Tibial nerve (tissue), 4 donors: Measurements from ENCODE around the gene NPHS1. TPM values are rescaled to one million over a fixed set of nuclear protein-coding genes. Genes with fewer than 3 reads are reported as not detected.

Experiments used
- DNase-seq, 2 donors: peaks; one replicate each; pipeline ENCODE4 v3.0.0-alpha.2; 2019; ENCODE audit warnings: low spot score in 2 of 2
- H3K27ac ChIP-seq, 4 donors: fragments of 200-600 bp; sonication (generic) in 3 of 4; one replicate each; pipeline ENCODE4 v1.5.1; 2017 to 2019; ENCODE audit warnings: mild to moderate bottlenecking in 1 of 4
- H3K27me3 ChIP-seq, 2 donors: fragments of 200-600 bp; sonication (generic) in 1 of 2; one replicate each; pipeline versions ENCODE4 v1.5.1 to v1.6.0; 2017 to 2019
- H3K36me3 ChIP-seq, 3 donors: fragments of 200-600 bp; sonication (generic); one replicate each; pipeline ENCODE4 v1.5.1; 2018 to 2019
- H3K4me1 ChIP-seq, 4 donors: fragments of 200-600 bp; sonication (generic) in 3 of 4; one replicate each; pipeline ENCODE4 v1.5.1; 2017 to 2019
- H3K4me3 ChIP-seq, 4 donors: fragments of 200-600 bp; sonication (generic) in 3 of 4; one replicate each; pipeline ENCODE4 v1.5.1; 2017 to 2019; ENCODE audit warnings: mild to moderate bottlenecking in 1 of 4, moderate library complexity in 1 of 4
- H3K9me3 ChIP-seq, 4 donors: fragments of 200-600 bp; sonication (generic) in 3 of 4; one replicate each; pipeline ENCODE4 v1.5.1; 2017 to 2019
- EP300 ChIP-seq, 2 donors: sonication (generic); formaldehyde crosslinking; IDR thresholded peaks; one replicate each; pipeline ENCODE4 v1.6.1; 2017; ENCODE audit warnings: antibody characterized with exemption in 2 of 2, mild to moderate bottlenecking in 1 of 2
- POLR2A ChIP-seq, 2 donors: fragments of 450-650 bp; IDR thresholded peaks; one replicate each; pipeline ENCODE4 v1.6.1; 2017; ENCODE audit warnings: antibody characterized with exemption in 2 of 2, mild to moderate bottlenecking in 2 of 2, moderate library complexity in 2 of 2
- WGBS, 2 donors: methylation state at CpG; one replicate each; pipeline ENCODE4 v1.1.5; 2018; 5-methylcytosine and 5-hydroxymethylcytosine counted together
- total RNA-seq, 4 donors: library from RNA; depleted of rRNA; stranded (reverse); fragments of >200 nt; gene quantifications; one replicate each; pipeline ENCODE4 v1.1.0, GENCODE V29; 2016
- TF ChIP-seq, protein P1 (sequence below), 5 experiments: fragments of 200-600 bp in 3 of 5; fragments of 450-650 bp in 2 of 5; sonication (generic) in 3 of 5; IDR thresholded peaks; one replicate each; pipeline ENCODE4 v1.5.1; 2016 to 2019; ENCODE audit warnings: antibody characterized with exemption in 5 of 5, mild to moderate bottlenecking in 3 of 5, moderate library complexity in 2 of 5

The NPHS1 gene
- total RNA-seq, 4 donors from 2014 or later = not detected

DNA sequence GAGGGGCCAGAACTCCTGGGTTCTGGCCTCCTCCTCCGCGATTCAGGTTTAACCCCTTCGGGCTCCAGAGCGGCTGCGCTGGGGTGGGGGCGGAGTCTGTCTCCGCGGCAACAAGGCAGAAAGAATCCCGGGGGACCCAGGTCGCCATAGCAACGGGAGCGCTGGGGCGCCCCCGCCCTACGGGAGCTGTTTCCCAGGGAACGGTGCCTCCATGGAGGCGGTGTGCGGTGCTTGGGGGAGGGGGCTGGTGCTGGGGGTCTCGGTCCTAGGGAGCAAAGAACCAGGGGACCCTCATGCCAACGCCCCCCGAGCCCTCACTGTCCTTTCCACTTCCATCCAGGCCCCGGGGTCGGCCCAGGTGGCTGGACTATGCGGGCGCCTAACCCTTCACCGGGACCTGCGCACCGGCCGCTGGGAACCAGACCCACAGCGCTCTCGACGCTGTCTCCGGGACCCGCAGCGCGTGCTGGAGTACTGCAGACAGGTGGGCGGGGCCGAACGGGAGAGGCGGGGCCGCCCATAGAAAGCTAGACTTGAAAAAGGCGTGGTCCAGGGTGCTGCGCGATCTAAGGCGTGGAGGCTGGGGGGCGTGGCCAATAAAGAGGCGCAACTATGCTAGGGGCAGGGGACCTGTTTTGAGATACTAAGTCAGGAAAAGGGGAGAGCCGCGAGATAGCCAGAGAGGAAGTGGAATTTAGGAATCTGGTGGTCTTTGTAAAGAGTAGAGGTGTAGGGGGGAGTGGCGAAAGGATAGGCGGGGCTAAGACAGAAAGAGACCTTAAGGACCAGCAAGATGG lies 17.2 kb upstream of the NPHS1 start:
- DNase-seq = no peak
- peaks cover 0 to 29% (median 17%) of the 10 kb centered on the region in 4 donors for H3K4me1 ChIP-seq
- peak overlapping the region in 1 of 4 donors; percentile 33 for H3K27ac ChIP-seq
- H3K36me3 ChIP-seq = peaks cover 0 to 4% (median 0%) of the 10 kb centered on the region in 3 donors
- TF ChIP-seq, protein P1, sequence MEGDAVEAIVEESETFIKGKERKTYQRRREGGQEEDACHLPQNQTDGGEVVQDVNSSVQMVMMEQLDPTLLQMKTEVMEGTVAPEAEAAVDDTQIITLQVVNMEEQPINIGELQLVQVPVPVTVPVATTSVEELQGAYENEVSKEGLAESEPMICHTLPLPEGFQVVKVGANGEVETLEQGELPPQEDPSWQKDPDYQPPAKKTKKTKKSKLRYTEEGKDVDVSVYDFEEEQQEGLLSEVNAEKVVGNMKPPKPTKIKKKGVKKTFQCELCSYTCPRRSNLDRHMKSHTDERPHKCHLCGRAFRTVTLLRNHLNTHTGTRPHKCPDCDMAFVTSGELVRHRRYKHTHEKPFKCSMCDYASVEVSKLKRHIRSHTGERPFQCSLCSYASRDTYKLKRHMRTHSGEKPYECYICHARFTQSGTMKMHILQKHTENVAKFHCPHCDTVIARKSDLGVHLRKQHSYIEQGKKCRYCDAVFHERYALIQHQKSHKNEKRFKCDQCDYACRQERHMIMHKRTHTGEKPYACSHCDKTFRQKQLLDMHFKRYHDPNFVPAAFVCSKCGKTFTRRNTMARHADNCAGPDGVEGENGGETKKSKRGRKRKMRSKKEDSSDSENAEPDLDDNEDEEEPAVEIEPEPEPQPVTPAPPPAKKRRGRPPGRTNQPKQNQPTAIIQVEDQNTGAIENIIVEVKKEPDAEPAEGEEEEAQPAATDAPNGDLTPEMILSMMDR (IDR thresholded peaks at IDR 0.05) = no peak
- TF ChIP-seq EP300 (IDR thresholded peaks at IDR 0.05) (no peak), POLR2A (IDR thresholded peaks at IDR 0.05) (no peak)
- WGBS, 2 donors = 1 to 2% methylated on average over 36 to 49 of the region's 51 CpGs
- peak overlapping the region in 3 of 4 donors; percentile 6 to 58 (median 31) for H3K4me3 ChIP-seq
- peaks cover 0 to 58% of the 10 kb centered on the region in 2 donors for H3K27me3 ChIP-seq
- no peaks in the 10 kb centered on the region for H3K9me3 ChIP-seq

- Histone ChIP-seq H3K9me3 (no peaks in the 10 kb centered on the region), H3K27ac (peak overlapping the region in 1 of 4 donors; percentile 61), H3K4me3 (peak overlapping the region; percentile 31 to 58 (median 36)), H3K4me1 (peaks cover 0 to 29% (median 17%) of the 10 kb centered on the region in 4 donors), H3K36me3 (no peaks in the 10 kb centered on the region), H3K27me3 (peaks cover 0 to 65% of the 10 kb centered on the region in 2 donors)
- no peak for TF ChIP-seq POLR2A (IDR thresholded peaks at IDR 0.05)
- 0% methylated on average over 3 to 6 of the region's 15 CpGs for WGBS, 2 donors
- DNase-seq = no peak
Measured at GRCh38 chr19:35868823-35869326, 16.6 kb upstream of the NPHS1 start.

DNA sequence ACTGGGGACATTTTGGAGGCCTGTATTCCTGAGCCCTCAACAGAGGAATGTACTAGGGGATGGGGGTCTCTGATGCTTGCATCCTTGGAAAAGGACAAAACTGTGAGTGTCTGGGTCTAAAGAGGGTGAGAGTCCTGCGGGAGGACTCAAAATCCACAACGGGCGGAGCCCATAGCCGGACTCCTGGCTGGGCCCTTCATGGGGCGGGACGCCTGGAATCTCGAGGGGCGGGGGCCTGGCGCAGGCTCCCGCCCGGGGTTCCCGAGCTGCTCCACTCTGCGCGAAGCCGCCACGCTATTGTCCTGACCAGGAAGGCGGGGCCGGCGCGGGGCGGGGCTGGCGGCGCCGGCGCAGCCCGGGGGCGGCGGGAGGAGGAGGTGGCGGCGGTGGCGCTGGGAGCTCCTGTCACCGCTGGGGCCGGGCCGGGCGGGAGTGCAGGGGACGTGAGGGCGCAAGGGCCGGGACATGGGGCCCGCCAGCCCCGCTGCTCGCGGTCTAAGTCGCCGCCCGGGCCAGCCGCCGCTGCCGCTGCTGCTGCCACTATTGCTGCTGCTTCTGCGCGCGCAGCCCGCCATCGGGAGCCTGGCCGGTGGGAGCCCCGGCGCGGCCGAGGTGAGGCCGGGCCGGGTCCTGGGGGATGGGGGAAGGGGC lies 16.0 kb upstream of the NPHS1 start, which contains the start of gene APLP1:
Gene APLP1 (plus strand): TSS at position 403 of the 651 bp plus-strand sequence. CDS start 63 bp downstream, at position 466.
- H3K27ac ChIP-seq = peak within 1 kb of the TSS in 1 of 4 donors; percentile 61
- no peaks in the 10 kb centered on the region for H3K36me3 ChIP-seq
- H3K9me3 ChIP-seq = no peaks in the 10 kb centered on the region
- H3K4me1 ChIP-seq = peaks cover 0 to 29% (median 17%) of the 10 kb centered on the region in 4 donors
- peak within 1 kb of the TSS; percentile 31 to 58 (median 36) for H3K4me3 ChIP-seq
- H3K27me3 ChIP-seq = peaks cover 0 to 70% of the 10 kb centered on the region in 2 donors
- WGBS, 2 donors = 0 to 1% methylated on average over 17 to 35 of the region's 60 CpGs
- no peak for DNase-seq
- TF ChIP-seq POLR2A (IDR thresholded peaks at IDR 0.05) (no peak), EP300 (IDR thresholded peaks at IDR 0.05) (no peak)
- TF ChIP-seq, protein P1 (IDR thresholded peaks at IDR 0.05) = no peak

GRCh38 chr19:35863018-35863417 lies 10.7 kb upstream of the NPHS1 start:
- Histone ChIP-seq H3K4me3 (no peak overlapping the region), H3K4me1 (peaks cover 0 to 15% (median under 1%) of the 10 kb centered on the region in 4 donors), H3K36me3 (no peaks in the 10 kb centered on the region), H3K27me3 (peaks cover 0 to 75% of the 10 kb centered on the region in 2 donors), H3K9me3 (peaks cover 0 to 16% (median 0%) of the 10 kb centered on the region in 4 donors), H3K27ac (no peak overlapping the region)
- no peak for DNase-seq
- TF ChIP-seq POLR2A (IDR thresholded peaks at IDR 0.05) = no peak
- TF ChIP-seq EP300 (IDR thresholded peaks at IDR 0.05) = no peak
- TF ChIP-seq, protein P1 (IDR thresholded peaks at IDR 0.05) = no peak
- 87 to 88% methylated on average over 5 of the region's 5 CpGs for WGBS, 2 donors

DNA sequence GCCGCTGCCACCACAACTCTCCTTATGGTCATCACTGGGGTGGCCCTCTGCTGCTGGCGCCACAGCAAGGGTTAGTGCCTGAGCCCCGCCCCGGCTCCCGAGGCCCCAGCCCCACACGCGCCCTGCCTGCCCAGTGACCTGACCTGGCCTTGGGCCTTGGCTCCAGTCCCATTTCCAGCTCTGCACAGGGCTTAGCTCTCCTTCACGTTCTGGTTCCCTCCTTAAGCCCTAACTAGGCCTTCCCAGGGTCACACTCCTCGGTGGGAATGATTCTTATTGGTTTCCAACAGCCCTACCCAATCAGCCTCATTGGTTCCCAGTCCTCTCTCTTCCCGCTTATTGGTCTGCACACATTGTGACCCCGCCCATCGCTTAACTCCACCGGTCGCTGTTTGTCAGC lies 10.2 kb upstream of the NPHS1 start:
- H3K27me3 ChIP-seq = peaks cover 0 to 75% of the 10 kb centered on the region in 2 donors
- no peak for DNase-seq
- peaks cover 0 to 16% (median 0%) of the 10 kb centered on the region in 4 donors for H3K9me3 ChIP-seq
- H3K36me3 ChIP-seq = no peaks in the 10 kb centered on the region
- 43 to 47% methylated on average over 14 of the region's 14 CpGs for WGBS, 2 donors
- no peak overlapping the region for H3K27ac ChIP-seq
- no peak for TF ChIP-seq EP300 (IDR thresholded peaks at IDR 0.05)
- no peak for TF ChIP-seq POLR2A (IDR thresholded peaks at IDR 0.05)
- TF ChIP-seq, protein P1 (IDR thresholded peaks at IDR 0.05) = no peak
- peaks cover 0 to 13% (median 0%) of the 10 kb centered on the region in 4 donors for H3K4me1 ChIP-seq
- H3K4me3 ChIP-seq = no peak overlapping the region
